Panc1 (cell line): ENCODE results near the gene TAF15. TPM values are rescaled to one million over a fixed set of nuclear protein-coding genes. Genes with fewer than 3 reads are reported as not detected.

Experiments used
- ATAC-seq: fragments of 200-7000 bp; cut with Tn5 transposase; 2 replicates; pipeline ENCODE4 v1.9.1; 2020; ENCODE audit warnings: mild to moderate bottlenecking, moderate library complexity
- BruUV-seq: library from RNA; stranded (reverse); fragments of 400-500 nt; replicated peaks from 2 replicates; lab custom pipeline; 2021; lab: Mats Ljungman, UMichigan
- CTCF ChIA-PET: fragments of 300-600 bp; sonication (Branson Sonifier 250); formaldehyde crosslinking; loops from one replicate; lab custom pipeline; 2022; ENCODE audit warnings: antibody characterized with exemption; lab: Charles Lee
- POLR2A ChIA-PET: fragments of 300-600 bp; sonication (Branson Sonifier 250); formaldehyde crosslinking; loops from one replicate; lab custom pipeline; 2022; ENCODE audit warnings: antibody characterized with exemption; lab: Charles Lee
- DNase-seq: peaks from one replicate; pipeline ENCODE4 v3.0.0-alpha.2; 2010; ENCODE audit warnings: low read depth, low spot score
- H3K27ac ChIP-seq: 2 replicates; pipeline ENCODE4 v1.5.1; 2011; ENCODE audit warnings: mild to moderate bottlenecking, low read length, inconsistent platforms
- H3K27me3 ChIP-seq: fragments of 200-500 bp; sonication (Bioruptor generic); 2 replicates; pipeline ENCODE4 v1.6.0; 2014; ENCODE audit warnings: low read length, inconsistent platforms; ENCODE audit not compliant: control insufficient read depth, insufficient read depth
- H3K36me3 ChIP-seq: fragments of 200-500 bp; sonication (Bioruptor generic); 2 replicates; pipeline ENCODE4 v1.5.1; 2014; ENCODE audit warnings: inconsistent platforms, mild to moderate bottlenecking, low read length, moderate library complexity; ENCODE audit not compliant: control insufficient read depth, insufficient read depth
- H3K4me1 ChIP-seq: 2 replicates; pipeline ENCODE4 v1.5.1; 2011; ENCODE audit warnings: inconsistent platforms, mild to moderate bottlenecking, low read length, moderate library complexity; ENCODE audit not compliant: control insufficient read depth, insufficient read depth
- H3K4me3 ChIP-seq, 2 experiments: 2 replicates each; pipeline ENCODE4 v1.5.1; 2011 to 2012; ENCODE audit warnings: low read depth in 2 of 2, low read length in 2 of 2, mild to moderate bottlenecking in 2 of 2, inconsistent platforms in 1 of 2, moderate library complexity in 1 of 2
- H3K9me3 ChIP-seq: fragments of 200-500 bp; sonication (Bioruptor generic); 2 replicates; pipeline ENCODE4 v1.5.1; 2014; ENCODE audit warnings: low read depth, mild to moderate bottlenecking, inconsistent platforms, low read length, moderate library complexity; ENCODE audit not compliant: control insufficient read depth, insufficient read depth
- CTCF ChIP-seq: fragments of 450-650 bp; IDR thresholded peaks from 2 replicates; pipeline ENCODE4 v1.5.1; 2017; ENCODE audit warnings: mild to moderate bottlenecking
- POLR2AphosphoS5 ChIP-seq: IDR thresholded peaks from 2 replicates; pipeline ENCODE4 v1.6.1; 2012; ENCODE audit warnings: mild to moderate bottlenecking, low read depth, low read length, moderate library complexity
- REST ChIP-seq, 2 experiments: IDR thresholded peaks; 2 replicates each; pipeline ENCODE4 v1.6.1; 2011 to 2012; ENCODE audit warnings: low read depth in 2 of 2, control low read depth in 1 of 2, low read length in 1 of 2, mild to moderate bottlenecking in 1 of 2, moderate library complexity in 1 of 2; ENCODE audit not compliant: insufficient read depth in 1 of 2
- SIN3A ChIP-seq: IDR thresholded peaks from 2 replicates; pipeline ENCODE4 v1.6.1; 2012; ENCODE audit warnings: low read depth, mild to moderate bottlenecking, low read length, moderate library complexity, borderline replicate concordance; ENCODE audit not compliant: insufficient read depth
- TCF7L2 ChIP-seq: IDR thresholded peaks from 2 replicates; pipeline ENCODE4 v1.6.1; 2011; ENCODE audit warnings: mild to moderate bottlenecking, low read depth, low read length, inconsistent platforms
- in situ Hi-C: cut with HindIII; loops from 2 replicates; pipeline ENCODE4 v1.10.0; 2016; ENCODE audit warnings: low sequenced_read_pairs, low pct_unique_long_range_greater_than_20kb
- intact Hi-C: fragments of 100-400 bp; cut with micrococcal nuclease; formaldehyde crosslinking; loops from one replicate; pipeline ENCODE4 v1.10.0; 2022; ENCODE audit not compliant: unreplicated experiment
- total RNA-seq: library from RNA; stranded (reverse); gene quantifications from one replicate; pipeline ENCODE4 v1.2.1, GENCODE V29; 2021; ENCODE audit not compliant: unreplicated experiment

The TAF15 gene
- total RNA-seq, 1 experiment from 2014 or later, result 249 TPM

- BruUV-seq, result no TSS peak
- Histone ChIP-seq H3K4me1 (no peaks in the 10 kb centered on the region), H3K4me3 (no peak within 1 kb of the TSS), H3K9me3 (no peaks in the 10 kb centered on the region), H3K27me3 (no peaks in the 10 kb centered on the region), H3K36me3 (no peaks in the 10 kb centered on the region), H3K27ac (no peak within 1 kb of the TSS)
- no peak for TF ChIP-seq POLR2AphosphoS5
- TF ChIP-seq REST (IDR thresholded peaks at IDR 0.05; ENCODE audit: insufficient read depth in 1 of 2, low read depth in 2 of 2, low read length in 1 of 2), result no peak
- TF ChIP-seq SIN3A, result no peak
- TF ChIP-seq TCF7L2, result no peak
- no peak for TF ChIP-seq CTCF
- ATAC-seq (peak; percentile 44), DNase-seq (no peak)
- CTCF ChIA-PET, result no interaction called here
- POLR2A ChIA-PET, result no interaction called here
- intact Hi-C loops, result no loop called here
- in situ Hi-C loops, result no loop called here
Measured at GRCh38 chr17:35879773-35880654, 70.7 kb downstream of the TAF15 start, which contains the start of gene CCL5. TSS of gene CCL5 (minus strand) at chr17:35880360.

- no peaks in the 10 kb centered on the region for H3K9me3 ChIP-seq
- TF ChIP-seq CTCF, result no peak
- no TSS peak for BruUV-seq
- ChIA-PET POLR2A (no interaction called here), CTCF (no interaction called here)
- no peak for DNase-seq
- intact Hi-C loops, result no loop called here
- H3K27ac ChIP-seq, result no peak overlapping the region
- H3K4me3 ChIP-seq, result no peak overlapping the region
- ATAC-seq, result no peak
- no peaks in the 10 kb centered on the region for H3K36me3 ChIP-seq
- H3K4me1 ChIP-seq, result peaks cover 7% of the 10 kb centered on the region; the same call in 1 of the 2 replicates
- in situ Hi-C loops, result no loop called here
- H3K27me3 ChIP-seq, result no peaks in the 10 kb centered on the region
Measured at GRCh38 chr17:35889241-35889640, 80.0 kb downstream of the TAF15 start.
